HG03103 (cell line): ENCODE data around the gene LCE3C.
"Not testable (repeated sequence)": the region's sequence is repeated elsewhere in the genome, so short reads cannot be mapped to it uniquely, and the experiment has no call there.

Source experiments
- ATAC-seq: cut with Tn5 transposase; IDR thresholded peaks from one replicate; pipeline ENCODE4 v1.9.1; 2021; ENCODE audit warnings: low read depth; ENCODE audit not compliant: unreplicated experiment

Gene LCE3C, protein sequence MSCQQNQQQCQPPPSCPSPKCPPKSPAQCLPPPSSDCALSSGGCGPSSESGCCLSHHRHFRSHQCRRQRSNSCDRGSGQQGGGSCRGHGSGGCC

GRCh38 chr1:152599934-152600333 is at the start of gene LCE3C:
LCE3C (plus strand) TSS chr1:152600234; CDS start chr1:152600732, 498 bp downstream.
- ATAC-seq, result no peak

DNA sequence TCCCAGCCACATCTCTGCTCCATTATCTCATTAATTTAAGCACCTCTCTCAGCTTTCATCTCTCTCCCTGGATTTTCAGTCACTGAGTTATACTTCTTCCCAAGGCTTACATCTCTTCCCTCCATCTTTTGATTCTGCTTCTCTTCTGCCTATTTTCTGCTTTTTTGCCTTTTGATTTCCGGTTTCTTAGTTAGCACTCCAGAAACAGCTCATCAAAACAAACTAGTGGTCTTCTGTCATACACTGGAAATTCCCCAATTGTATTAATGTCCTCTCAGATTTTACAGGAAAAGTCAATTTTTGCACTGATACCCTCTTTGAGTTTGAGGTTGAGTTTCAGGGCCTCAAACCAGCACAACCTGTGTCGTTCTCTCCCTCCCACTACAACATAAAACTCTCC is 34.9 kb upstream of the LCE3C start:
- no peak for ATAC-seq

GRCh38 chr1:152565535-152566215 is 34.4 kb upstream of the LCE3C start:
- no peak for ATAC-seq

GRCh38 chr1:152566681-152567080 is 33.4 kb upstream of the LCE3C start, which contains the start of gene LCE3E:
LCE3E (minus strand) TSS chr1:152566780; CDS start chr1:152566208, 572 bp downstream.
- ATAC-seq, result no peak

GRCh38 chr1:152577168-152577567 is 22.9 kb upstream of the LCE3C start:
- no peak for ATAC-seq

- ATAC-seq, result not testable (repeated sequence)
Observed at GRCh38 chr1:152579526-152579925, 20.5 kb upstream of the LCE3C start.

GRCh38 chr1:152580433-152580832 is 19.6 kb upstream of the LCE3C start, which contains the start of gene LCE3D:
LCE3D (minus strand) TSS chr1:152580516; CDS start chr1:152579936, 580 bp downstream.
- ATAC-seq, result no peak

DNA sequence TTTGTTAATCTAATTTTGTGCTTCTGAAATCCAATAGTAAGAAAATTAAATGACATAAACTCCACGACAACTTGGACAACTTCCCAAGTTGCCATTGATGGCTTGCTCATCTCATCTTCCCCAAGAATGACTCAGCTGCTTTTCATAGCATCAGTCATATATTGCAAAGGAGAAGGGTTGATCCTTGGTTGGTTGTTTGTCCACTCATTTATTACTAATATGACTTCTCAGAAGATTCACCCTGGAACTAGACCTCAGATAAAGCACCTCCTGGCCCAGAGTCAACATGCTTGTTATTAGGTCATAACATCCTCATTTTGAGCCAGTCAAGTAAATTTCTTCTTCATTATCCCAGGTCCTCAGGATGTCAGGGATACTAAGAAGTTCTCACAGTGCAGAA is 17.4 kb upstream of the LCE3C start:
- no peak for ATAC-seq

DNA sequence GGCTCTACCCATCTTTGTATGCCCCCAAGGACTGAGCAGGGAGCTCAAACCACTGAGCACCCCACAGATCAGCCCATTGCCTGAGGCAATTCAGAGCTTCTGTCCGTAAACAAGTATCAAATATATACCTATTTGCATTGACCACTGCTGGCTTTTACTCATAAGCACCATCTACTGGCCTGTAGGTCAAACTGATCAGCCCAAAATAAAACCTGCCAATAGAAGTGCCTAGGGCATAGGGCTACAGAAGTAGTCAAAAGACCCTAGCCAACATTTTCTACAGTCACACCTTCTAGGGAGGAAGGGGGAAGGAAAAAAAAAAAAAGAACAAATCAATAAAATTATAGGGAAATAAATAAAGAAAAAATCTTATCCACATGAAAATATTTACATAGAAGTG is 14.4 kb upstream of the LCE3C start:
- ATAC-seq, result no peak

DNA sequence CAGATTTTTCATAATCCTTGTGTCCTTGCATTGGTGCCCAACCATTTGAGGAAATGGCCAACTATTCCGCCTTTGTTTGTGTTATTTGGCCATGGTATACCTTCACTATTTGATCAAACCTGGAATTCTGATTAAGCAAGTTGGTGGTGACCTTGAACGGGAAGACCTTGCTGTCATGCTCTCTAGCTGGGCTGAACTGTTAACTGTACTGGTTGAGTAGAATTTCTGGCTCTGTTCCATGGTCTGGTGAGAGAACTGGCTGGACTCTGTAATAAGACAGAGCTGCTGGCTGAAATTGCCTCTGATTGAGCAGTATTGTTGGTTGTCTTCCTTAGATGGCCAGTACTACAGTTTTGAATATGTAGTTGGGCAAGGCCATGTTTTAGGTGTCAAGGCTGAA is 3.0 kb upstream of the LCE3C start:
- no peak for ATAC-seq

- no peak for ATAC-seq
Observed at GRCh38 chr1:152613511-152613910, 13.5 kb downstream of the LCE3C start, which contains the start of gene LCE3B. LCE3B (plus strand) TSS chr1:152613811; CDS start chr1:152613811, 0 bp downstream.

GRCh38 chr1:152621993-152622392 is 22.0 kb downstream of the LCE3C start:
- ATAC-seq, result no peak

DNA sequence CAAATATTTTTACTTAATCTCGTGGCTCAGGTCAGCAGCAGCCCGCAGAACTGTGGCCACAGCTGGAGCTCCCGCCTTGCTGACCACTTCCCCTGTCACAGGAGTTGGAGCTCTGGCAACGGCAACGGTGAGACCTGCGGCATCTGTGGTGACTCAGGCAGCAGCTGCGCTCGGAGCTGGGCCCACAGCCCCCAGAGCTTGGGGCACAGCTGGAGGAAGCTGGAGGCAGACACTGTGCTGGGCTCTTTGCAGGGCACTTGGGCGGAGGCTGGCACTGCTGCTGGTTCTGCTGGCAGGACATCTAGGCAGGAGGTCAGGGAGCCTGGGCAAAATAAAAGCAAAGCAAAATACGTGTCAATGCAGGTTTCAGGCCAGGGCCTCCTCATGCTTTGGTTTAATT is 22.8 kb downstream of the LCE3C start, which contains the start of gene LCE3A:
Gene LCE3A, minus strand, starts transcription at position 301 of the 400 bp plus-strand sequence. Its CDS starts 0 bp downstream, at position 301.
- no peak for ATAC-seq

GRCh38 chr1:152623203-152623844 is 23.3 kb downstream of the LCE3C start:
- ATAC-seq, result no peak

- ATAC-seq, result no peak
Observed at GRCh38 chr1:152626744-152627143, 26.7 kb downstream of the LCE3C start.

DNA sequence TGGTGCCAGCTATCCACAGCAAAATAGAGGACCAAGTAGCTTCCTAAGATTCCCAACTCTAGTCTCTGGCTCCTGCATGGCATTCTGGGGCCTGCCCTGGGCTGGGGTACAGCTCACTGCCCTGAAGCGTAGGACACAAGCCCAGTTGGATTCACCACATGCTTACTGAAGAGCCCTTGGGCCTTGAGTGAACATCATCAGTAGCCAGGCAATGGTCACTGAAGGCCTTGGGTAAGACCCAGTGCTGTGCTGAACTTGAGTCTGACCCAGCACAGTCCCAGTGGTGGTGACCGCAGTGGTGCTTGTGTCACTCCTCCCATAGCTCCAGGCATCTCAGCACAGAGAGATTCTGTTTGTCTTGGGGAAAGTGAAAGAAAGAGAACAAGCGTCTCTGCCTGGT is 30.6 kb downstream of the LCE3C start:
- no peak for ATAC-seq

GRCh38 chr1:152640351-152640750 is 40.3 kb downstream of the LCE3C start:
- no peak for ATAC-seq

GRCh38 chr1:152643945-152644344 is 43.9 kb downstream of the LCE3C start:
- no peak for ATAC-seq

DNA sequence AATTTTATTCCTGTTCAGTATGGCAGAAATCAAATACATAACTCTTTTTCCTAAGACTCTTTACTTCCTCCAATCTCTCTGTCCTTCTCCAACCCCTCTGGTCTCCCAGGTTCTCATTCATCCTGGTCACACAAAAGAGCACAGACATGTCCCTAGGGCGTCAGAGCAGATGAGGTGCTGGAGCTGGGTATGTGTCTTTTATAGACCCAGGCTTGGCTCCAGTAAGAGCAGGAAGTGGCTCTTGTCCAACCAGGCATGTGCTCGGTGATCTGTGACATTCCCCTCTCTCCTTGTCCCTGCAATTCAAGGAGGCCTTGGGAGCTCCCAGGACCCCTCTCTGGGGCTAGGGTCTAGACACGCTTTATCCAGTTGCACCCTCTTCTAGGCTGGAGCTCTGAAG is 45.1 kb downstream of the LCE3C start:
- no peak for ATAC-seq

- no peak for ATAC-seq
Observed at GRCh38 chr1:152646656-152647055, 46.6 kb downstream of the LCE3C start.
